Lower lobe of right lung (tissue), 2 donors: ENCODE measurements around the gene PTPRE. TPM values are rescaled to one million over a fixed set of nuclear protein-coding genes. Genes with fewer than 3 reads are reported as not detected.
A peak's percentile ranks its signal among the peaks of the same experiment; 100 is the strongest.

Experiments used
- ATAC-seq, 2 donors: fragments of 200-7000 bp; cut with Tn5 transposase; one replicate each; pipeline ENCODE4 v1.9.1; 2020 to 2022; ENCODE audit warnings: mild to moderate bottlenecking in 2 of 2, moderate library complexity in 2 of 2
- DNase-seq: peaks from one replicate; pipeline ENCODE4 v3.0.0-alpha.2; 2020
- H3K27ac ChIP-seq: fragments of 200-600 bp; one replicate; pipeline ENCODE4 v1.8.0; 2022
- H3K27me3 ChIP-seq: fragments of 200-600 bp; one replicate; pipeline ENCODE4 v1.8.0; 2022; ENCODE audit warnings: low read depth
- H3K36me3 ChIP-seq: fragments of 200-600 bp; one replicate; pipeline ENCODE4 v1.8.0; 2022; ENCODE audit warnings: mild to moderate bottlenecking
- H3K4me1 ChIP-seq: fragments of 200-600 bp; one replicate; pipeline ENCODE4 v1.8.0; 2022
- H3K4me3 ChIP-seq: fragments of 200-600 bp; one replicate; pipeline ENCODE4 v1.8.0; 2022; ENCODE audit warnings: mild to moderate bottlenecking
- H3K9me3 ChIP-seq: fragments of 200-600 bp; one replicate; pipeline ENCODE4 v1.8.0; 2022
- CTCF ChIP-seq: fragments of 200-600 bp; IDR thresholded peaks from one replicate; pipeline ENCODE4 v1.8.0; 2022; ENCODE audit warnings: antibody characterized with exemption, mild to moderate bottlenecking
- intact Hi-C: fragments of 100-400 bp; cut with DNase I; formaldehyde crosslinking; loops from one replicate; pipeline ENCODE4 v1.11.0; 2022
- total RNA-seq: library from RNA; stranded (reverse); fragmentation: NEBNext Ultra II Directional; extraction: Animal tissue kit (Norgen Biotek cat#: 25700); gene quantifications from one replicate; pipeline ENCODE4 v1.2.1, GENCODE V29; 2021
- donor health status: DM: no; HTN: yes; CAD: no; lungs with severe emphysema.

PTPRE gene
- total RNA-seq, 1 donor from 2014 or later, result 60.5 TPM

GRCh38 chr10:128027822-128028507 is 121.1 kb downstream of the PTPRE start:
- H3K27me3 ChIP-seq, result no peaks in the 10 kb centered on the region
- no peak for TF ChIP-seq CTCF
- DNase-seq (peak; percentile 28), ATAC-seq (no peak)
- no peak overlapping the region for H3K4me3 ChIP-seq
- no peaks in the 10 kb centered on the region for H3K9me3 ChIP-seq
- H3K36me3 ChIP-seq, result peaks cover 6% of the 10 kb centered on the region
- H3K4me1 ChIP-seq, result no peaks in the 10 kb centered on the region
- H3K27ac ChIP-seq, result no peak overlapping the region
- intact Hi-C loops, result no loop called here

- Histone ChIP-seq H3K27me3 (no peaks in the 10 kb centered on the region), H3K4me3 (no peak overlapping the region), H3K36me3 (peaks cover 6% of the 10 kb centered on the region), H3K9me3 (no peaks in the 10 kb centered on the region), H3K27ac (no peak overlapping the region), H3K4me1 (no peaks in the 10 kb centered on the region)
- ATAC-seq (peak in 1 of 2 donors; percentile 8), DNase-seq (peak; percentile 34)
- intact Hi-C loops, result no loop called here
- TF ChIP-seq CTCF, result no peak
Measured at GRCh38 chr10:128028508-128029289, 121.8 kb downstream of the PTPRE start.

- no peak overlapping the region for H3K4me3 ChIP-seq
- H3K27me3 ChIP-seq, result no peaks in the 10 kb centered on the region
- no peak for TF ChIP-seq CTCF
- H3K9me3 ChIP-seq, result no peaks in the 10 kb centered on the region
- intact Hi-C loops, result no loop called here
- H3K4me1 ChIP-seq, result no peaks in the 10 kb centered on the region
- no peak overlapping the region for H3K27ac ChIP-seq
- DNase-seq, result no peak
- ATAC-seq, result no peak
- H3K36me3 ChIP-seq, result peaks cover 6% of the 10 kb centered on the region
Measured at GRCh38 chr10:128029290-128029651, 122.4 kb downstream of the PTPRE start.

- H3K27me3 ChIP-seq, result no peaks in the 10 kb centered on the region
- no peaks in the 10 kb centered on the region for H3K4me1 ChIP-seq
- no peak for TF ChIP-seq CTCF
- ATAC-seq, result no peak
- H3K36me3 ChIP-seq, result peaks cover 6% of the 10 kb centered on the region
- H3K27ac ChIP-seq, result no peak overlapping the region
- no peaks in the 10 kb centered on the region for H3K9me3 ChIP-seq
- no peak for DNase-seq
- no peak overlapping the region for H3K4me3 ChIP-seq
- intact Hi-C loops, result no loop called here
Measured at GRCh38 chr10:128029731-128030369, 122.9 kb downstream of the PTPRE start.

GRCh38 chr10:128030498-128031072 is 123.7 kb downstream of the PTPRE start:
- TF ChIP-seq CTCF, result no peak
- H3K27me3 ChIP-seq, result no peaks in the 10 kb centered on the region
- no peak overlapping the region for H3K27ac ChIP-seq
- no peak overlapping the region for H3K4me3 ChIP-seq
- H3K4me1 ChIP-seq, result no peaks in the 10 kb centered on the region
- no peak for ATAC-seq
- H3K9me3 ChIP-seq, result no peaks in the 10 kb centered on the region
- intact Hi-C loops, result no loop called here
- peaks cover 6% of the 10 kb centered on the region for H3K36me3 ChIP-seq
- peak; percentile 27 for DNase-seq
